Upper lobe of left lung (tissue), 6 donors: ENCODE data around the gene ARHGEF17. TPM values are rescaled to one million over a fixed set of nuclear protein-coding genes. Genes with fewer than 3 reads are reported as not detected.

Experiments
- ATAC-seq, 2 donors: fragments of 200-7000 bp; cut with Tn5 transposase; one replicate each; pipeline ENCODE4 v1.9.1; 2022; ENCODE audit warnings: mild to moderate bottlenecking in 2 of 2, moderate library complexity in 2 of 2; ENCODE audit not compliant: low FRiP score in 2 of 2
- DNase-seq, 2 donors: peaks; one replicate each; pipeline ENCODE4 v3.0.0-alpha.2; 2019 to 2020
- H3K27ac ChIP-seq, 4 donors: fragments of 200-600 bp; sonication (generic); one replicate each; pipeline ENCODE4 v1.5.1; 2016 to 2019
- H3K27me3 ChIP-seq, 4 donors: fragments of 200-600 bp; sonication (generic); one replicate each; pipeline ENCODE4 v1.5.1; 2017 to 2019
- H3K36me3 ChIP-seq, 4 donors: fragments of 200-600 bp; sonication (generic); one replicate each; pipeline ENCODE4 v1.5.1; 2016 to 2019
- H3K4me1 ChIP-seq, 4 donors: fragments of 200-600 bp; sonication (generic); one replicate each; pipeline ENCODE4 v1.5.1; 2018 to 2019
- H3K4me3 ChIP-seq, 4 donors: fragments of 200-600 bp; sonication (generic); one replicate each; pipeline ENCODE4 v1.5.1; 2017 to 2019; ENCODE audit warnings: mild to moderate bottlenecking in 2 of 4, moderate library complexity in 1 of 4
- H3K9me3 ChIP-seq, 4 donors: fragments of 200-600 bp; sonication (generic); one replicate each; pipeline ENCODE4 v1.5.1; 2018 to 2019
- CTCF ChIP-seq, 6 experiments: fragments of 450-650 bp in 4 of 6; fragments of 200-600 bp in 2 of 6; sonication (generic) in 2 of 6; IDR thresholded peaks; one replicate each; pipeline ENCODE4 v1.5.1; 2016 to 2019; ENCODE audit warnings: antibody characterized with exemption in 6 of 6
- EP300 ChIP-seq, 4 donors: sonication (generic); formaldehyde crosslinking; IDR thresholded peaks; one replicate each; pipeline ENCODE4 v1.5.1; 2017; ENCODE audit warnings: antibody characterized with exemption in 4 of 4, control low read depth in 2 of 4
- POLR2A ChIP-seq, 4 donors: fragments of 450-650 bp; IDR thresholded peaks; one replicate each; pipeline ENCODE4 v1.5.1; 2016 to 2017; ENCODE audit warnings: antibody characterized with exemption in 4 of 4, mild to moderate bottlenecking in 2 of 4
- POLR2AphosphoS5 ChIP-seq, 2 donors: sonication (generic); formaldehyde crosslinking; IDR thresholded peaks; one replicate each; pipeline ENCODE4 v1.5.1; 2017; ENCODE audit warnings: antibody characterized with exemption in 2 of 2
- whole genome bisulfite sequencing, 2 donors: methylation state at CpG; one replicate each; pipeline ENCODE4 v1.1.5; 2017 to 2018; 5-methylcytosine and 5-hydroxymethylcytosine counted together
- total RNA-seq, 6 donors: library from RNA; depleted of rRNA in 4 of 6; stranded (reverse); fragments of >200 nt in 4 of 6; gene quantifications; one replicate each; pipeline versions ENCODE4 v1.1.0 to v1.2.1, GENCODE V29; 2016 to 2021
- donor health status: DM: no; HTN: no; CAD: no; lungs with moderate emphysema.
- donor health status: DM: no; HTN: yes; CAD: no; lungs with severe emphysema.

The ARHGEF17 gene
- total RNA-seq, 6 donors from 2014 or later: 48.1 to 140 (median 65.1) TPM

DNA sequence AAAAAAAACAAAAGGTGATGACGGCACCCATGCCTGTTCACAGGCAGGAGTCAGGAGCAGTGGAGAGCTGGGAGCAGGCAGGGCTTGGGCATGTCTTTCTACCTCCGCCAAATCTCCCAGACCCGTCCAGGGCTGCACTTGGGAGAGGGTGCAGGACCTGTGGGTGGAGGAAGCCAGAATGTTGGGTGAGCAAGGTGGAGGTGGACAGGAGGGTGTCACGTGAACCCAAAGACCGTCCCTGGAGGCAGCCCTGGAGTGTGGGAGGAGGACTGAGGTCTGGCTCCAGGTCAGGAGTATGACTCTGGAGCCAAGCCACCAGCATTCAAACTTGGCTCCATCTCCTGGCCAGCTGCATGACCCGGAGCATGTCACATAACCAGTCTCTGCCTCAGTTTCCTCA, 41.6 kb downstream of the ARHGEF17 start:
- H3K27me3 ChIP-seq: no peaks in the 10 kb centered on the region
- 80 to 86% methylated on average over 6 of the region's 6 CpGs for WGBS, 2 donors
- no peak for ATAC-seq
- no peaks in the 10 kb centered on the region for H3K9me3 ChIP-seq
- DNase-seq: no peak
- no peak overlapping the region for H3K27ac ChIP-seq
- H3K4me3 ChIP-seq: no peak overlapping the region
- peaks cover 3 to 23% (median 6%) of the 10 kb centered on the region in 4 donors for H3K4me1 ChIP-seq
- TF ChIP-seq POLR2A (IDR thresholded peaks at IDR 0.05) (no peak), CTCF (IDR thresholded peaks at IDR 0.05) (no peak), EP300 (IDR thresholded peaks at IDR 0.05) (no peak), POLR2AphosphoS5 (IDR thresholded peaks at IDR 0.05) (no peak)
- H3K36me3 ChIP-seq: peaks cover 0 to 34% (median 7%) of the 10 kb centered on the region in 4 donors

GRCh38 chr11:73350908-73351636, 43.0 kb downstream of the ARHGEF17 start:
- Histone ChIP-seq H3K9me3 (no peaks in the 10 kb centered on the region), H3K27ac (peak overlapping the region in 1 of 4 donors; percentile 21), H3K27me3 (no peaks in the 10 kb centered on the region), H3K36me3 (peaks cover 0 to 44% (median 13%) of the 10 kb centered on the region in 4 donors), H3K4me1 (peaks cover 0 to 10% (median 5%) of the 10 kb centered on the region in 4 donors), H3K4me3 (no peak overlapping the region)
- ATAC-seq: peak; percentile 76 to 84
- no peak for TF ChIP-seq POLR2A (IDR thresholded peaks at IDR 0.05)
- TF ChIP-seq EP300 (IDR thresholded peaks at IDR 0.05): no peak
- TF ChIP-seq CTCF (IDR thresholded peaks at IDR 0.05): peak; percentile 74 to 96 (median 82)
- peak in 1 of 2 donors; percentile 62 for DNase-seq
- WGBS, 2 donors: 23 to 32% methylated on average over 16 of the region's 16 CpGs

DNA sequence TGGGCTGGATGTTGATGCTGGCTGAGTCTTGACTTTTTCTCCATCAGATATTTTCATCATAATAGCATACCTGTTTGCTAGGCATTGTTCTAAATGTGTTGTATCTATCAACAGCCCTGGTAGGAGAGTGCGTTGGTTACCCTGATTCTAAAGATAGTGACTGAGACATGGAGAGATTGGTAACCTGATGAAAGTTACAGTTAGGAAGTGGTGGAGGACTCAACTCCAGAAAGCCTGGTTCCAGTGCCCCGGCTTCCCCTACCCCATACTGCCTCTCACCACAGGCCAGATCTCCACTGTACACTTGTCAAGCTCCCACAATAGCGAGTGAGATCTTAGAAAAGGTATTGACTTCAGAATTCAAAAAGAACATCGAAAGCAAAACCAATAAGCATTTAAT, 45.3 kb downstream of the ARHGEF17 start:
- TF ChIP-seq POLR2A (IDR thresholded peaks at IDR 0.05): no peak
- H3K36me3 ChIP-seq: peaks cover 4 to 48% (median 22%) of the 10 kb centered on the region in 4 donors
- 88 to 92% methylated on average over 4 of the region's 4 CpGs for WGBS, 2 donors
- ATAC-seq: no peak
- peaks cover 0 to 10% (median 5%) of the 10 kb centered on the region in 4 donors for H3K4me1 ChIP-seq
- no peak overlapping the region for H3K27ac ChIP-seq
- no peak for DNase-seq
- H3K9me3 ChIP-seq: no peaks in the 10 kb centered on the region
- no peak overlapping the region for H3K4me3 ChIP-seq
- no peaks in the 10 kb centered on the region for H3K27me3 ChIP-seq

- no peak overlapping the region for H3K27ac ChIP-seq
- peaks cover 4 to 57% (median 32%) of the 10 kb centered on the region in 4 donors for H3K36me3 ChIP-seq
Measured at GRCh38 chr11:73355109-73355508, 47.0 kb downstream of the ARHGEF17 start.

More at GRCh38 chr11:73355109-73355508, 47.0 kb downstream of the ARHGEF17 start:
- Histone ChIP-seq H3K4me3 (no peak overlapping the region), H3K9me3 (no peaks in the 10 kb centered on the region), H3K27me3 (no peaks in the 10 kb centered on the region), H3K4me1 (peaks cover 0 to 10% (median 5%) of the 10 kb centered on the region in 4 donors)
- no peak for ATAC-seq
- no peak for DNase-seq
- TF ChIP-seq EP300 (IDR thresholded peaks at IDR 0.05) (no peak), POLR2A (IDR thresholded peaks at IDR 0.05) (no peak), CTCF (IDR thresholded peaks at IDR 0.05) (no peak)
- 89 to 95% methylated on average over 4 of the region's 4 CpGs for WGBS, 2 donors
